H9 (cell line): Measurements from ENCODE around the gene PYGB. TPM values are rescaled to one million over a fixed set of nuclear protein-coding genes. Genes with fewer than 3 reads are reported as not detected.
"Not testable (repeated sequence)": the region's sequence is repeated elsewhere in the genome, so short reads cannot be mapped to it uniquely, and the experiment has no call there.

Experiments used
- DNase-seq: peaks from one replicate; pipeline ENCODE4 v3.0.0-alpha.2; 2017
- H2AFZ ChIP-seq: one replicate; pipeline ENCODE4 v1.6.1; 2013; ENCODE audit warnings: mild to moderate bottlenecking, low read length, control low read depth, moderate library complexity
- H2AK5ac ChIP-seq: 2 replicates; pipeline ENCODE4 v1.6.1; 2013; ENCODE audit warnings: low read length, control low read depth, mixed read lengths; ENCODE audit not compliant: insufficient read length
- H2BK120ac ChIP-seq: one replicate; pipeline ENCODE4 v1.6.1; 2013; ENCODE audit warnings: low read depth, mild to moderate bottlenecking, low read length, control low read depth, inconsistent platforms; ENCODE audit not compliant: poor library complexity, severe bottlenecking
- H2BK12ac ChIP-seq: 2 replicates; pipeline ENCODE4 v1.6.1; 2013; ENCODE audit warnings: low read length, control low read depth, mixed read lengths, low read depth; ENCODE audit not compliant: insufficient read length
- H2BK15ac ChIP-seq: 2 replicates; pipeline ENCODE4 v1.6.1; 2013; ENCODE audit warnings: low read depth, low read length, control low read depth
- H2BK20ac ChIP-seq: one replicate; pipeline ENCODE4 v1.6.1; 2013; ENCODE audit warnings: low read depth, mild to moderate bottlenecking, low read length, control low read depth, inconsistent platforms; ENCODE audit not compliant: poor library complexity, severe bottlenecking
- H2BK5ac ChIP-seq: 2 replicates; pipeline ENCODE4 v1.6.1; 2013; ENCODE audit warnings: low read length, control low read depth, mixed read lengths; ENCODE audit not compliant: insufficient read length
- H3K14ac ChIP-seq: 2 replicates; pipeline ENCODE4 v1.6.1; 2013; ENCODE audit warnings: low read length, control low read depth; ENCODE audit not compliant: insufficient read depth
- H3K18ac ChIP-seq: 2 replicates; pipeline ENCODE4 v1.6.1; 2013; ENCODE audit warnings: low read depth, mild to moderate bottlenecking, mixed read lengths, low read length, control low read depth; ENCODE audit not compliant: insufficient read length
- H3K23ac ChIP-seq: 2 replicates; pipeline ENCODE4 v1.6.1; 2013; ENCODE audit warnings: low read length, control low read depth, mixed read lengths, low read depth; ENCODE audit not compliant: insufficient read length
- H3K23me2 ChIP-seq: 2 replicates; pipeline ENCODE4 v1.6.1; 2013; ENCODE audit warnings: low read depth, mild to moderate bottlenecking, mixed read lengths, low read length, control low read depth; ENCODE audit not compliant: insufficient read length, poor library complexity, severe bottlenecking
- H3K27ac ChIP-seq: 2 replicates; pipeline ENCODE4 v1.5.1; 2013; ENCODE audit warnings: low read length, control low read depth, mixed read lengths, low read depth; ENCODE audit not compliant: insufficient read length
- H3K27me3 ChIP-seq: 2 replicates; pipeline ENCODE4 v1.6.1; 2013; ENCODE audit warnings: low read length, control low read depth, inconsistent platforms; ENCODE audit not compliant: insufficient read depth
- H3K4ac ChIP-seq: 2 replicates; pipeline ENCODE4 v1.6.1; 2013; ENCODE audit warnings: low read depth, mild to moderate bottlenecking, control low read depth, inconsistent platforms, low read length, moderate library complexity
- H3K4me1 ChIP-seq: 2 replicates; pipeline ENCODE4 v1.6.1; 2013; ENCODE audit warnings: low read length, control low read depth, inconsistent platforms; ENCODE audit not compliant: insufficient read depth
- H3K4me2 ChIP-seq: 2 replicates; pipeline ENCODE4 v1.6.1; 2013; ENCODE audit warnings: low read length, control low read depth, mixed read lengths; ENCODE audit not compliant: insufficient read length, insufficient read depth
- H3K56ac ChIP-seq: 2 replicates; pipeline ENCODE4 v1.6.1; 2013; ENCODE audit warnings: low read depth, mild to moderate bottlenecking, mixed read lengths, low read length, control low read depth; ENCODE audit not compliant: insufficient read length
- H3K79me1 ChIP-seq: 2 replicates; pipeline ENCODE4 v1.6.1; 2013; ENCODE audit warnings: low read depth, mild to moderate bottlenecking, moderate library complexity, low read length, control low read depth, inconsistent platforms; ENCODE audit not compliant: insufficient read depth, poor library complexity, severe bottlenecking
- H3K79me2 ChIP-seq: 2 replicates; pipeline ENCODE4 v1.6.1; 2013; ENCODE audit warnings: low read length, control low read depth, inconsistent platforms; ENCODE audit not compliant: insufficient read depth
- H3K9ac ChIP-seq: 2 replicates; pipeline ENCODE4 v1.6.1; 2013; ENCODE audit warnings: low read length, control low read depth, mixed read lengths; ENCODE audit not compliant: insufficient read length; ENCODE audit errors: extremely low read depth
- H3K9me3 ChIP-seq: one replicate; pipeline ENCODE4 v1.6.1; 2013; ENCODE audit warnings: low read depth, low read length, inconsistent platforms; ENCODE audit not compliant: control insufficient read depth
- H3T11ph ChIP-seq: one replicate; pipeline ENCODE4 v1.6.1; 2013; ENCODE audit warnings: mild to moderate bottlenecking, low read length, control low read depth, inconsistent platforms
- H4K20me1 ChIP-seq: one replicate; pipeline ENCODE4 v1.6.1; 2013; ENCODE audit not compliant: control insufficient read depth, insufficient read length, insufficient read depth
- H4K5ac ChIP-seq: 2 replicates; pipeline ENCODE4 v1.6.1; 2013; ENCODE audit warnings: low read depth, mild to moderate bottlenecking, mixed read lengths, low read length, control low read depth; ENCODE audit not compliant: insufficient read length
- H4K8ac ChIP-seq: replicated peaks from 2 replicates; pipeline ENCODE4 v1.6.1; 2013; ENCODE audit warnings: low read length, control low read depth, mixed read lengths, low read depth; ENCODE audit not compliant: insufficient read length
- H4K91ac ChIP-seq: 2 replicates; pipeline ENCODE4 v1.6.1; 2013; ENCODE audit warnings: low read depth, mild to moderate bottlenecking, moderate library complexity, mixed read lengths, low read length, control low read depth; ENCODE audit not compliant: insufficient read length
- H3K27ac Mint-ChIP-seq, 3 experiments: 2 replicates in 2 of 3; 3 replicates in 1 of 3; pipeline ENCODE4 v1.8.0; 2020 to 2021; ENCODE audit warnings: mixed read lengths in 3 of 3, mild to moderate bottlenecking in 1 of 3, moderate library complexity in 1 of 3
- H3K27me3 Mint-ChIP-seq: 2 replicates; pipeline ENCODE4 v1.8.0; 2021; ENCODE audit warnings: low read depth, mild to moderate bottlenecking, moderate library complexity, mixed read lengths
- H3K36me3 Mint-ChIP-seq, 3 experiments: 2 replicates in 2 of 3; 3 replicates in 1 of 3; pipeline ENCODE4 v1.8.0; 2020 to 2021; ENCODE audit warnings: low read depth in 3 of 3, mixed read lengths in 3 of 3; ENCODE audit not compliant: insufficient read depth in 1 of 3
- H3K4me1 Mint-ChIP-seq, 2 experiments: 2 replicates each; pipeline ENCODE4 v1.8.0; 2020; ENCODE audit warnings: mixed read lengths in 2 of 2
- H3K4me3 Mint-ChIP-seq, 2 experiments: 2 replicates in 1 of 2; 3 replicates in 1 of 2; pipeline ENCODE4 v1.8.0; 2020 to 2021; ENCODE audit warnings: mild to moderate bottlenecking in 2 of 2, mixed read lengths in 2 of 2, moderate library complexity in 1 of 2
- H3K9me3 Mint-ChIP-seq, 2 experiments: 2 replicates in 1 of 2; 3 replicates in 1 of 2; pipeline ENCODE4 v1.8.0; 2020; ENCODE audit warnings: mild to moderate bottlenecking in 2 of 2, mixed read lengths in 2 of 2, moderate library complexity in 1 of 2
- WGBS: extraction: QIAGEN DNeasy Blood & Tissue Kit; methylation state at CpG from one replicate; pipeline ENCODE4 v1.1.7; 2013; ENCODE audit warnings: missing lambda C conversion rate, low lambda C conversion rate, mixed read lengths; ENCODE audit not compliant: insufficient read length; ENCODE audit errors: extremely low coverage; 5-methylcytosine and 5-hydroxymethylcytosine counted together
- total RNA-seq: library from RNA; stranded (reverse); gene quantifications from 2 replicates; pipeline ENCODE4 v1.2.1, GENCODE V29; 2021
- TF ChIP-seq, protein P1 (sequence below): fragments of 200-600 bp; sonication (generic); conservative IDR thresholded peaks from 3 replicates; pipeline ENCODE4 v1.8.0; 2021; ENCODE audit warnings: antibody characterized with exemption, mild to moderate bottlenecking

The PYGB gene
- total RNA-seq, 1 experiment from 2014 or later: 46.9 TPM

GRCh38 chr20:25239387-25240370 lies 8.2 kb upstream of the PYGB start:
- Mint-ChIP-seq H3K27me3 (peaks cover 4% of the 10 kb centered on the region), H3K9me3 (peaks cover 2 to 6% of the 10 kb centered on the region in 2 experiments; a peak in 3 of 5 replicates), H3K36me3 (peaks cover 0 to 6% (median 0%) of the 10 kb centered on the region in 3 experiments; a peak in 1 of 7 replicates), H3K27ac (no peak overlapping the region; a peak in 1 of 7 replicates), H3K4me3 (no peak overlapping the region), H3K4me1 (peaks cover 20 to 24% of the 10 kb centered on the region in 2 experiments)
- Histone ChIP-seq H2AFZ (no peak overlapping the region), H3K27ac (no peak overlapping the region), H3K14ac (no peak overlapping the region), H3K4me2 (no peak overlapping the region), H4K5ac (no peak overlapping the region), H3K18ac (no peak overlapping the region), H3K56ac (no peak overlapping the region), H4K91ac (no peak overlapping the region), H3K23ac (no peak overlapping the region), H2AK5ac (no peak overlapping the region), H2BK12ac (no peak overlapping the region), H3T11ph (no peak overlapping the region), H3K23me2 (no peaks in the 10 kb centered on the region), H4K20me1 (no peaks in the 10 kb centered on the region), H3K79me1 (no peaks in the 10 kb centered on the region), H3K9ac (no peak overlapping the region), H2BK5ac (no peak overlapping the region), H2BK120ac (no peak overlapping the region), H2BK20ac (no peak overlapping the region), H3K79me2 (no peaks in the 10 kb centered on the region), H2BK15ac (no peak overlapping the region), H3K9me3 (no peaks in the 10 kb centered on the region), H3K4me1 (no peaks in the 10 kb centered on the region), H4K8ac (no peak overlapping the region), H3K4ac (no peak overlapping the region), H3K27me3 (no peaks in the 10 kb centered on the region)
- WGBS: no CpG with 5 or more reads among the region's 19 CpGs
- TF ChIP-seq, protein P1, sequence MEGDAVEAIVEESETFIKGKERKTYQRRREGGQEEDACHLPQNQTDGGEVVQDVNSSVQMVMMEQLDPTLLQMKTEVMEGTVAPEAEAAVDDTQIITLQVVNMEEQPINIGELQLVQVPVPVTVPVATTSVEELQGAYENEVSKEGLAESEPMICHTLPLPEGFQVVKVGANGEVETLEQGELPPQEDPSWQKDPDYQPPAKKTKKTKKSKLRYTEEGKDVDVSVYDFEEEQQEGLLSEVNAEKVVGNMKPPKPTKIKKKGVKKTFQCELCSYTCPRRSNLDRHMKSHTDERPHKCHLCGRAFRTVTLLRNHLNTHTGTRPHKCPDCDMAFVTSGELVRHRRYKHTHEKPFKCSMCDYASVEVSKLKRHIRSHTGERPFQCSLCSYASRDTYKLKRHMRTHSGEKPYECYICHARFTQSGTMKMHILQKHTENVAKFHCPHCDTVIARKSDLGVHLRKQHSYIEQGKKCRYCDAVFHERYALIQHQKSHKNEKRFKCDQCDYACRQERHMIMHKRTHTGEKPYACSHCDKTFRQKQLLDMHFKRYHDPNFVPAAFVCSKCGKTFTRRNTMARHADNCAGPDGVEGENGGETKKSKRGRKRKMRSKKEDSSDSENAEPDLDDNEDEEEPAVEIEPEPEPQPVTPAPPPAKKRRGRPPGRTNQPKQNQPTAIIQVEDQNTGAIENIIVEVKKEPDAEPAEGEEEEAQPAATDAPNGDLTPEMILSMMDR: no peak
- DNase-seq: no peak

GRCh38 chr20:25240851-25241658 lies 6.8 kb upstream of the PYGB start:
- H3K4ac ChIP-seq, H4K20me1 ChIP-seq, H3K36me3 Mint-ChIP-seq, H3K4me1 ChIP-seq, H3K9me3 Mint-ChIP-seq, H4K8ac ChIP-seq, H4K91ac ChIP-seq, H3K79me1 ChIP-seq, H3K4me2 ChIP-seq, H2BK12ac ChIP-seq, H3K14ac ChIP-seq, H3K9ac ChIP-seq, H2AFZ ChIP-seq, H3K18ac ChIP-seq, H2BK15ac ChIP-seq, H2BK120ac ChIP-seq, H3K79me2 ChIP-seq, H3K9me3 ChIP-seq, H3T11ph ChIP-seq, H4K5ac ChIP-seq, H2BK20ac ChIP-seq, H3K27me3 ChIP-seq, H3K27ac ChIP-seq, H3K4me3 Mint-ChIP-seq, H3K23ac ChIP-seq, H3K23me2 ChIP-seq, H3K27me3 Mint-ChIP-seq, H2AK5ac ChIP-seq, H3K56ac ChIP-seq, H2BK5ac ChIP-seq, DNase-seq: not testable (repeated sequence)
- H3K4me1 Mint-ChIP-seq: peaks cover 25 to 28% of the 10 kb centered on the region in 2 experiments
- H3K27ac Mint-ChIP-seq: peak overlapping the region in 2 of 3 experiments; percentile 28 to 34; a peak in 1 of 7 replicates
- WGBS: no CpG with 5 or more reads among the region's 9 CpGs
